Fibroblast of the aortic adventitia (primary cell): ENCODE results near the gene D2HGDH. TPM values are rescaled to one million over a fixed set of nuclear protein-coding genes. Genes with fewer than 3 reads are reported as not detected.
A peak's percentile ranks its signal among the peaks of the same experiment; 100 is the strongest.
"Not testable (repeated sequence)": the region's sequence is repeated elsewhere in the genome, so short reads cannot be mapped to it uniquely, and the experiment has no call there.

ENCODE experiments used
- DNase-seq: peaks from one replicate; pipeline ENCODE4 v3.0.0-alpha.2; 2010; ENCODE audit warnings: low read depth
- H3K4me3 ChIP-seq: 2 replicates; pipeline ENCODE4 v1.5.1; 2011; ENCODE audit warnings: low read depth, mild to moderate bottlenecking, control low read depth, low read length, moderate library complexity
- CTCF ChIP-seq: IDR thresholded peaks from 2 replicates; pipeline ENCODE4 v1.5.1; 2011; ENCODE audit warnings: mild to moderate bottlenecking, low read length, control low read depth, inconsistent platforms; ENCODE audit not compliant: insufficient read depth
- total RNA-seq: library from RNA; depleted of rRNA; stranded (reverse); fragments of >200 nt; gene quantifications from 2 replicates; pipeline ENCODE4 v1.2.3, GENCODE V29; 2012; ENCODE audit warnings: low replicate concordance

D2HGDH gene
- total RNA-seq, 1 donor = 9.3 TPM

- DNase-seq = no peak
- no peak overlapping the region for H3K4me3 ChIP-seq
- TF ChIP-seq CTCF = no peak
Observed at GRCh38 chr2:241777170-241777685, 42.8 kb downstream of the D2HGDH start.

DNA sequence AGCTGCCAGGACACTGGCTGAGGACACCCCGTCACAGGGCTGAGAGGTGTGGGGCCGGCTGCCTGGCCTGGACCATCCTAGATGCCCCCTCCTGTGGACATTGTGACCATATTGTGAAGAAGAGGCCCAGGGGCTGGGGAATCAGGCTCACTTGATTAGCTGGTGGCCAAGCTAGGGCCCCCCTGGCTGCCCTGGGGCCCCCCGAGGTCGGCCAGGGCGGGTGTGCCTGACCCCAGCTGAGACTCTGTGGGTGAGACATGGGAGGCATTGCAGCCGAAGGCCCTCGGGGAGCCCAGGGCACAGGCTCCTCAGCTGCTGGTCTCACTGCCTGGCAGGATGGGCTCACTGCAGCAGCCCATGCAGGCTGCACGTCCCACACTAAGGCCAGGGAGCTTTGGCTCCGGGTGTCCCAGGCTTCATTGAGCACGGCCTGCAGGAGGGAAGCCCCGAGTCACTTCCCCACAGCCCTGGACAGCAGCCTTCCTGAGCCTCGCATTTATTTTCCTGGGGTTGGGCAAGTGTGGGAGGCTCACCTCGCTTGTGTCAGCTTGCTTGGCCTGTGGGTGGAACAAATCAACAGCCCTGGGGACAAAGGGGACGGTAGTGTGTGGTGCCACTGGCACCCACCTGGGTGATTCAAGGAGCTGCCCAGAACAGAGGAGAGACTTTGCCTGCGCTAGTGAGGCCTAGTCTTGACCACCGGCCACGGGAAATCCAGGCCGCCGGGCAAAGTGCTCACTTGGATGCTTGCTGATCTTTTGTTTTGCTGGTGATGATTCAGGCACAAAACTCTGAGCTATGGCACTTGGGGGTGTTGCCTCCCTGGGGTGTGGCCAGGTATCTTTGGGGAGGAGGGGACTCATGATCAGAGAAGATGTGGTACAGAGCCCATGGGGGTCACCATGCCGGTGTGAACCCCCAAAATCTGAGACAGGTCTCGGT, 43.5 kb downstream of the D2HGDH start:
- TF ChIP-seq CTCF = no peak
- no peak overlapping the region for H3K4me3 ChIP-seq
- DNase-seq = no peak

DNA sequence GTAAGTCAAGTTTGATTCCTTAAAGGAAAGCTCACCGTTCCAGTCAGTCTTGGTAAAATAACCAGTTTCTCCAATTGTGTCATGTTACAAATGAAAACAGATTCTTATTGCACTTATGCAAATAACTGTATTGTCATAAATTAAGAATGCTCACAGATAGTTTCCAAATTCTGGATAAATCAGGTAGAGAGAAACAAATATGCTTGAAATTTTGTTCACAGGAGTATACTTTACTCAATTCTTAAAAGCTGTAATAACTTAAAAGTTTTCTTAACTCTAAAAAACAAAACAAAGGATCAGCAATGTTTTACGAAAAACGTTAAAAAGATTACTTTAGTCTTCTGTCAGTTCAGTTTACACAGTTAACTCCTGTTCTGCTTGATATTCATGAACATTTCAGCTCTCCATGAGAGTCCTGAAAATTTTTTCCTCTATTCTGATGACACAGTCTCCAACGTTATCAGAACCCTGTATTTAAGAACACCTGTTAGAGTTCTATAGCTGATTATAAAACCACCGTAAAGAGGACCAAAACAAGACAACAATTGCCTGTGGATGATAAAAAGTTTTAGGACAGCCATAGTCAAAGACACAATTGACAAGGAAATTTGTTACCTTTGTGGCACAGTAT, 46.6 kb downstream of the D2HGDH start:
- H3K4me3 ChIP-seq = no peak overlapping the region
- no peak for TF ChIP-seq CTCF
- no peak for DNase-seq

GRCh38 chr2:241782053-241782452, 47.6 kb downstream of the D2HGDH start:
- not testable (repeated sequence) for DNase-seq, H3K4me3 ChIP-seq

- no peak overlapping the region for H3K4me3 ChIP-seq
- no peak for DNase-seq
- no peak for TF ChIP-seq CTCF
Observed at GRCh38 chr2:241788135-241788534, 53.7 kb downstream of the D2HGDH start.

DNA sequence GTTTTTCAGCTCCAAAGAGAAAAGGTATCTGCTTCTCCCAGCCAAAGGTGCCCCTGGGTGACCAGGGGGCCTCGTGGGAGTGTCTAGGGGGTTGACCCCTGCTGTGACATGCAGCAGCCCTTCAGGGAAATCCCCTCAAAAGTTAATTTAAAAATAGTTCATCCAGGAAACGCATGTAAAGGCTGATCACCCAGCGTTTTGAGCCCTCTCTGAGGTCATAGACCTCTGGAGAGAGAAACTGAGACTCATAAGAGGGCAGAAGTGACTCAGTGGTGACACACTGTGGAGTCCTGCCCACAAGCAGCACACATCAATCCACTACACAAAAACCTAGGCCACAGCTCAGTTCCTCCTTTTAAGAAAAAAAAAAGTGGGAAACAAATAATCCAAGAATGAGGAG, 54.1 kb downstream of the D2HGDH start:
- DNase-seq = no peak
- H3K4me3 ChIP-seq = no peak overlapping the region
- no peak for TF ChIP-seq CTCF

DNA sequence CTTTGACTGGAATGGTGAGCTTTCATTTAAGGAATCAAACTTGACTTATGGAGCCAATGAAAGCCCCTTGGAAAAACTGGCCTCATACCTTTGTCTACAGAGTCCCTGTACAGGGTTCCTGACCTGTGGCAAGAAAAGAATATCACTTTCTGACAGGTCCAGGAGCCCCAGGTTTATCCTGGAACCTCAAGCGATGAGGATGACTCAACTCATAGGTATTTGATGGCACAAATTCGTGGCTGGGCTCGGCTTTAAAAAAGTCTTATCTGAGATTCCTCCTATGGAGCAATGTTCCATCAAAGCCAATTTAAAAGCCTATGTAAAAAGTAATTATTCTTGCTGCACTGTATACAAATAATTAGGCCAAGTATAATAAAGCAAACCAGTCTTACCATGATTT, 57.0 kb downstream of the D2HGDH start:
- DNase-seq = peak; percentile 66
- not testable (repeated sequence) for H3K4me3 ChIP-seq

DNA sequence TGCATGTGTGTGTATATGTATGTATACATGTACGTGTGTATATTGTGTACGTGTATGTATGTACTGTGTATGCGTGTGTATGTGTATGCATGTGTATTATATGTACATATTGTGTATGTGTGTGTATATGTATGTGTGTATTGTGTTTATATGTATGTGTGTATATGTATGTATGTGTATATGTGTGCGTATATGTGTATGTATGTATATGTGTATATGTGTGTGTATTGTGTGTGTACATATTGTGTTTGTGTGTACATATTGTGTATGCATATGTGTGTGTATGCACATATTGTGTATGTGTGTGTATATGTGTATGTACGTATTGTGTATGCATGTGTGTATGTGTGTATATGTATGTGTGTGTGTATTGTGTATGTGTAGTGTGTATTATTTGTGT, 59.0 kb downstream of the D2HGDH start:
- DNase-seq = no peak
- no peak overlapping the region for H3K4me3 ChIP-seq
- no peak for TF ChIP-seq CTCF
